ENCODE results near the gene HIVEP3.

HIVEP3 gene

GRCh38 chr1:41803656-41804055 lies 115.1 kb downstream of the HIVEP3 start:
- H3K9ac ChIP-seq (ENCODE audit: low read depth, low read length, poor library complexity): no peak overlapping the region
- H3K4me3 ChIP-seq (ENCODE audit: low read length in 2 of 2): no peak overlapping the region
- no peak overlapping the region for H3K4ac ChIP-seq (ENCODE audit: low read length)
- no peak overlapping the region for H2AFZ ChIP-seq (ENCODE audit: low read length)
- no peak overlapping the region for H4K91ac ChIP-seq (ENCODE audit: low read depth, low read length, poor library complexity)
- peaks cover 0 to 11% of the 10 kb centered on the region in 2 donors for H3K4me1 ChIP-seq (ENCODE audit: control insufficient read depth in 2 of 2, insufficient read depth in 1 of 2, low read depth in 1 of 2, low read length in 2 of 2)
- H3K27ac ChIP-seq (replicated peaks; ENCODE audit: low read length): no peak overlapping the region
- H2BK120ac ChIP-seq (ENCODE audit: low read depth, low read length): no peak overlapping the region
- DNase-seq (ENCODE audit: low spot score): no peak
- WGBS, 2 donors (ENCODE audit: extremely low coverage in 2 of 2, insufficient read length in 2 of 2, insufficient replicate concordance in 1 of 2): no CpG with 5 or more reads among the region's 4 CpGs
- no peak overlapping the region for H3K4me2 ChIP-seq (ENCODE audit: insufficient read depth, low read length, poor library complexity, severe bottlenecking)
- H2BK12ac ChIP-seq (ENCODE audit: low read length): no peak overlapping the region
- peak overlapping the region; percentile 6 for H3K18ac ChIP-seq (ENCODE audit: low read length)
- no peak overlapping the region for H4K8ac ChIP-seq (ENCODE audit: low read depth, low read length)
- no peaks in the 10 kb centered on the region for H3K36me3 ChIP-seq (replicated peaks in 1 of 2; ENCODE audit: control insufficient read depth in 2 of 2, insufficient read depth in 2 of 2, low read length in 2 of 2)
- no peak overlapping the region for H2AK5ac ChIP-seq (ENCODE audit: low read depth, low read length)
- H3K14ac ChIP-seq (ENCODE audit: low read length): no peak overlapping the region
- H2BK5ac ChIP-seq (ENCODE audit: low read length): no peak overlapping the region
- H3K79me1 ChIP-seq (ENCODE audit: low read depth, low read length): no peaks in the 10 kb centered on the region
- no peak overlapping the region for H3K23ac ChIP-seq (ENCODE audit: low read depth, low read length, poor library complexity)
- no peak overlapping the region for H2BK15ac ChIP-seq (ENCODE audit: low read length)
- H3K9me3 ChIP-seq (replicated peaks in 1 of 2; ENCODE audit: control insufficient read depth in 2 of 2, insufficient read depth in 1 of 2, low read depth in 1 of 2, low read length in 2 of 2): no peaks in the 10 kb centered on the region
- H3K27me3 ChIP-seq (ENCODE audit: control insufficient read depth in 3 of 3, insufficient read depth in 3 of 3, low read depth in 1 of 3, low read length in 3 of 3): no peaks in the 10 kb centered on the region

GRCh38 chr1:41802532-41803501 lies 115.9 kb downstream of the HIVEP3 start:
- no CpG with 5 or more reads among the region's 4 CpGs for WGBS, 2 donors (ENCODE audit: extremely low coverage in 2 of 2, insufficient read length in 2 of 2, insufficient replicate concordance in 1 of 2)
- no peak overlapping the region for H3K4me2 ChIP-seq (ENCODE audit: insufficient read depth, low read length, poor library complexity, severe bottlenecking)
- DNase-seq (ENCODE audit: low spot score): no peak

GRCh38 chr1:41800311-41800829 lies 118.4 kb downstream of the HIVEP3 start:
- Histone ChIP-seq H3K4me1 (ENCODE audit: control insufficient read depth in 2 of 2, insufficient read depth in 1 of 2, low read depth in 1 of 2, low read length in 2 of 2) (peaks cover 0 to 7% of the 10 kb centered on the region in 2 donors), H4K8ac (ENCODE audit: low read depth, low read length) (no peak overlapping the region), H3K27me3 (ENCODE audit: control insufficient read depth in 3 of 3, insufficient read depth in 3 of 3, low read depth in 1 of 3, low read length in 3 of 3) (no peaks in the 10 kb centered on the region), H3K4me3 (ENCODE audit: low read length in 2 of 2) (no peak overlapping the region), H3K36me3 (replicated peaks in 1 of 2; ENCODE audit: control insufficient read depth in 2 of 2, insufficient read depth in 2 of 2, low read length in 2 of 2) (no peaks in the 10 kb centered on the region), H2AFZ (ENCODE audit: low read length) (no peak overlapping the region), H4K91ac (ENCODE audit: low read depth, low read length, poor library complexity) (no peak overlapping the region), H2BK120ac (ENCODE audit: low read depth, low read length) (no peak overlapping the region), H3K79me1 (ENCODE audit: low read depth, low read length) (no peaks in the 10 kb centered on the region), H3K14ac (ENCODE audit: low read length) (no peak overlapping the region), H2BK5ac (ENCODE audit: low read length) (no peak overlapping the region), H3K27ac (replicated peaks; ENCODE audit: low read length) (no peak overlapping the region), H2BK15ac (ENCODE audit: low read length) (no peak overlapping the region), H2AK5ac (ENCODE audit: low read depth, low read length) (no peak overlapping the region), H3K4me2 (ENCODE audit: insufficient read depth, low read length, poor library complexity, severe bottlenecking) (no peak overlapping the region), H2BK12ac (ENCODE audit: low read length) (no peak overlapping the region), H3K23ac (ENCODE audit: low read depth, low read length, poor library complexity) (no peak overlapping the region), H3K18ac (ENCODE audit: low read length) (no peak overlapping the region), H3K9ac (ENCODE audit: low read depth, low read length, poor library complexity) (no peak overlapping the region), H3K4ac (ENCODE audit: low read length) (no peak overlapping the region), H3K9me3 (replicated peaks in 1 of 2; ENCODE audit: control insufficient read depth in 2 of 2, insufficient read depth in 1 of 2, low read depth in 1 of 2, low read length in 2 of 2) (no peaks in the 10 kb centered on the region)
- WGBS, 2 donors (ENCODE audit: extremely low coverage in 2 of 2, insufficient read length in 2 of 2, insufficient replicate concordance in 1 of 2): no CpG with 5 or more reads among the region's 2 CpGs
- DNase-seq (ENCODE audit: low spot score): no peak

More at GRCh38 chr1:41802532-41803501, 115.9 kb downstream of the HIVEP3 start:
- Histone ChIP-seq H3K4me3 (ENCODE audit: low read length in 2 of 2) (no peak overlapping the region), H3K27me3 (ENCODE audit: control insufficient read depth in 3 of 3, insufficient read depth in 3 of 3, low read depth in 1 of 3, low read length in 3 of 3) (no peaks in the 10 kb centered on the region), H3K9ac (ENCODE audit: low read depth, low read length, poor library complexity) (no peak overlapping the region), H3K18ac (ENCODE audit: low read length) (peak overlapping the region; percentile 6), H3K36me3 (replicated peaks in 1 of 2; ENCODE audit: control insufficient read depth in 2 of 2, insufficient read depth in 2 of 2, low read length in 2 of 2) (no peaks in the 10 kb centered on the region), H3K4ac (ENCODE audit: low read length) (no peak overlapping the region), H2BK120ac (ENCODE audit: low read depth, low read length) (no peak overlapping the region), H3K79me1 (ENCODE audit: low read depth, low read length) (no peaks in the 10 kb centered on the region), H2BK15ac (ENCODE audit: low read length) (no peak overlapping the region), H2AFZ (ENCODE audit: low read length) (no peak overlapping the region), H2AK5ac (ENCODE audit: low read depth, low read length) (no peak overlapping the region), H3K14ac (ENCODE audit: low read length) (no peak overlapping the region), H4K8ac (ENCODE audit: low read depth, low read length) (no peak overlapping the region), H4K91ac (ENCODE audit: low read depth, low read length, poor library complexity) (no peak overlapping the region), H2BK5ac (ENCODE audit: low read length) (no peak overlapping the region), H3K27ac (replicated peaks; ENCODE audit: low read length) (no peak overlapping the region), H3K9me3 (replicated peaks in 1 of 2; ENCODE audit: control insufficient read depth in 2 of 2, insufficient read depth in 1 of 2, low read depth in 1 of 2, low read length in 2 of 2) (no peaks in the 10 kb centered on the region), H3K4me1 (ENCODE audit: control insufficient read depth in 2 of 2, insufficient read depth in 1 of 2, low read depth in 1 of 2, low read length in 2 of 2) (peaks cover 0 to 11% of the 10 kb centered on the region in 2 donors), H2BK12ac (ENCODE audit: low read length) (peak overlapping the region; percentile 4), H3K23ac (ENCODE audit: low read depth, low read length, poor library complexity) (no peak overlapping the region)

- Histone ChIP-seq H4K91ac (ENCODE audit: low read depth, low read length, poor library complexity) (no peak overlapping the region), H3K36me3 (replicated peaks in 1 of 2; ENCODE audit: control insufficient read depth in 2 of 2, insufficient read depth in 2 of 2, low read length in 2 of 2) (no peaks in the 10 kb centered on the region), H2BK12ac (ENCODE audit: low read length) (no peak overlapping the region), H4K8ac (ENCODE audit: low read depth, low read length) (no peak overlapping the region), H3K79me1 (ENCODE audit: low read depth, low read length) (no peaks in the 10 kb centered on the region), H2BK5ac (ENCODE audit: low read length) (no peak overlapping the region), H3K9ac (ENCODE audit: low read depth, low read length, poor library complexity) (no peak overlapping the region), H3K4me3 (ENCODE audit: low read length in 2 of 2) (no peak overlapping the region), H3K27me3 (ENCODE audit: control insufficient read depth in 3 of 3, insufficient read depth in 3 of 3, low read depth in 1 of 3, low read length in 3 of 3) (no peaks in the 10 kb centered on the region), H3K4me2 (ENCODE audit: insufficient read depth, low read length, poor library complexity, severe bottlenecking) (no peak overlapping the region), H3K23ac (ENCODE audit: low read depth, low read length, poor library complexity) (no peak overlapping the region), H3K27ac (replicated peaks; ENCODE audit: low read length) (no peak overlapping the region), H2BK120ac (ENCODE audit: low read depth, low read length) (no peak overlapping the region), H2AFZ (ENCODE audit: low read length) (no peak overlapping the region), H3K9me3 (replicated peaks in 1 of 2; ENCODE audit: control insufficient read depth in 2 of 2, insufficient read depth in 1 of 2, low read depth in 1 of 2, low read length in 2 of 2) (no peaks in the 10 kb centered on the region), H3K18ac (ENCODE audit: low read length) (no peak overlapping the region), H3K4ac (ENCODE audit: low read length) (no peak overlapping the region), H3K4me1 (ENCODE audit: control insufficient read depth in 2 of 2, insufficient read depth in 1 of 2, low read depth in 1 of 2, low read length in 2 of 2) (peaks cover 0 to 7% of the 10 kb centered on the region in 2 donors), H2AK5ac (ENCODE audit: low read depth, low read length) (no peak overlapping the region), H2BK15ac (ENCODE audit: low read length) (no peak overlapping the region), H3K14ac (ENCODE audit: low read length) (no peak overlapping the region)
- DNase-seq (ENCODE audit: low spot score): no peak
- WGBS, 2 donors (ENCODE audit: extremely low coverage in 2 of 2, insufficient read length in 2 of 2, insufficient replicate concordance in 1 of 2): no CpG with 5 or more reads among the region's 2 CpGs
These were observed 119.0 kb downstream of the HIVEP3 start for GRCh38 chr1:41799723-41800122.
